HepG2 (cell line): ENCODE results near the gene VCP. TPM values are rescaled to one million over a fixed set of nuclear protein-coding genes. Genes with fewer than 3 reads are reported as not detected.
A peak's percentile ranks its signal among the peaks of the same experiment; 100 is the strongest.

Experiments
- CREM ChIP-seq, 2 experiments: sonication (generic) in 1 of 2; formaldehyde crosslinking in 1 of 2; IDR thresholded peaks; 2 replicates each; pipeline versions ENCODE4 v1.4.0 to v1.6.1; 2016 to 2020; ENCODE audit warnings: antibody characterized with exemption in 1 of 2, mild to moderate bottlenecking in 1 of 2, missing genetic modification reagents in 1 of 2
- ELF1 ChIP-seq: sonication (generic); formaldehyde crosslinking; IDR thresholded peaks from 2 replicates; pipeline ENCODE4 v1.4.0; 2020; ENCODE audit warnings: missing genetic modification reagents
- HINFP ChIP-seq: sonication (generic); formaldehyde crosslinking; IDR thresholded peaks from 2 replicates; pipeline ENCODE4 v1.4.0; 2020; ENCODE audit warnings: low read depth, mild to moderate bottlenecking, missing genetic modification reagents
- KDM5B ChIP-seq: sonication (generic); formaldehyde crosslinking; IDR thresholded peaks from 2 replicates; pipeline ENCODE4 v1.4.0; 2020; ENCODE audit warnings: missing genetic modification reagents, mild to moderate bottlenecking, borderline replicate concordance
- MYC ChIP-seq: sonication (generic); formaldehyde crosslinking; IDR thresholded peaks from 2 replicates; pipeline ENCODE4 v1.9.0; 2021; ENCODE audit warnings: missing genetic modification reagents, borderline replicate concordance
- NFYB ChIP-seq: sonication (generic); formaldehyde crosslinking; IDR thresholded peaks from 2 replicates; pipeline ENCODE4 v1.4.0; 2020; ENCODE audit warnings: missing genetic modification reagents
- SAP130 ChIP-seq: IDR thresholded peaks from 2 replicates; pipeline ENCODE4 v1.6.1; 2016; ENCODE audit warnings: low read depth
- SNAI1 ChIP-seq: sonication (generic); formaldehyde crosslinking; IDR thresholded peaks from 2 replicates; pipeline ENCODE4 v1.5.0; 2020; ENCODE audit warnings: mild to moderate bottlenecking, missing genetic modification reagents, borderline replicate concordance
- SNAPC2 ChIP-seq: sonication (generic); formaldehyde crosslinking; IDR thresholded peaks from 2 replicates; pipeline ENCODE4 v1.8.1; 2022; ENCODE audit warnings: mild to moderate bottlenecking, missing genetic modification reagents
- SOX5 ChIP-seq: IDR thresholded peaks from 2 replicates; pipeline ENCODE4 v1.6.1; 2016; ENCODE audit warnings: borderline replicate concordance
- TCF12 ChIP-seq, 2 experiments: fragments of 450-650 bp in 1 of 2; sonication (generic) in 1 of 2; formaldehyde crosslinking in 1 of 2; IDR thresholded peaks; 2 replicates each; pipeline versions ENCODE4 v1.6.1 to v1.8.0; 2017 to 2022; ENCODE audit warnings: antibody characterized with exemption in 1 of 2, mild to moderate bottlenecking in 1 of 2, missing genetic modification reagents in 1 of 2, moderate library complexity in 1 of 2
- TFDP1 ChIP-seq: IDR thresholded peaks from 2 replicates; pipeline ENCODE4 v1.6.1; 2016; ENCODE audit warnings: missing compliant biosample characterization, missing genetic modification reagents, borderline replicate concordance
- ZFP41 ChIP-seq: sonication (generic); formaldehyde crosslinking; IDR thresholded peaks from 2 replicates; pipeline ENCODE4 v1.4.0; 2020; ENCODE audit warnings: mild to moderate bottlenecking, missing genetic modification reagents, borderline replicate concordance
- ZNF30 ChIP-seq: sonication (generic); formaldehyde crosslinking; IDR thresholded peaks from 2 replicates; pipeline ENCODE4 v1.5.0; 2020; ENCODE audit warnings: mild to moderate bottlenecking, missing genetic modification reagents
- ZNF556 ChIP-seq: sonication (generic); formaldehyde crosslinking; IDR thresholded peaks from 2 replicates; pipeline ENCODE4 v1.4.0; 2020; ENCODE audit warnings: mild to moderate bottlenecking, missing genetic modification reagents, borderline replicate concordance
- ZNF713 ChIP-seq: sonication (generic); formaldehyde crosslinking; IDR thresholded peaks from 2 replicates; pipeline ENCODE4 v1.4.0; 2020; ENCODE audit warnings: mild to moderate bottlenecking, missing genetic modification reagents
- polyA plus RNA-seq, 8 experiments: library from polyadenylated mRNA; depleted of rRNA in 3 of 8; stranded (reverse) in 7 of 8; unstranded in 1 of 8; fragments of >200 nt; fragmentation: Illumina TruSeq in 4 of 8; extraction: Trizol in 4 of 8; gene quantifications; 2 replicates each; pipeline versions ENCODE4 v1.2.1 to v1.2.3, GENCODE V29; 2011 to 2016; ENCODE audit warnings: low read depth in 4 of 8, missing spikeins in 1 of 8, mixed read lengths in 1 of 8; ENCODE audit not compliant: insufficient read depth in 1 of 8
- total RNA-seq, 5 experiments: library from RNA; depleted of rRNA; stranded (reverse); fragments of >200 nt; fragmentation: Illumina TruSeq; extraction: Trizol; gene quantifications; 2 replicates each; pipeline ENCODE4 v1.2.3, GENCODE V29; 2016; ENCODE audit warnings: low read depth in 1 of 5
- TF ChIP-seq, protein P1 (sequence below): sonication (generic); formaldehyde crosslinking; conservative IDR thresholded peaks from 2 replicates; pipeline ENCODE4 v1.4.0; 2020; ENCODE audit warnings: missing genetic modification reagents
- TF ChIP-seq, protein P2 (sequence below): fragments of 450-650 bp; IDR thresholded peaks from 2 replicates; pipeline ENCODE4 v1.6.1; 2017
- TF ChIP-seq, protein P3 (sequence below): sonication (generic); formaldehyde crosslinking; IDR thresholded peaks from 2 replicates; pipeline ENCODE4 v1.4.0; 2020; ENCODE audit warnings: missing genetic modification reagents

The VCP gene
- total and polyA plus RNA-seq, 2 of the 13 experiments (the other 11 are each of a cell fraction or from before 2014, with no cell fraction given) = 143 to 391 TPM

- TF ChIP-seq SNAI1 = peak; percentile 90; the same call in 1 of the 2 replicates
- TF ChIP-seq SNAPC2 (CRISPR knock-in tag) = peak; percentile 65
- 0 out of 2 replicates have a peak, but pooled peaks have one; percentile 24 for TF ChIP-seq HINFP (CRISPR knock-in tag)
- TF ChIP-seq, protein P1, sequence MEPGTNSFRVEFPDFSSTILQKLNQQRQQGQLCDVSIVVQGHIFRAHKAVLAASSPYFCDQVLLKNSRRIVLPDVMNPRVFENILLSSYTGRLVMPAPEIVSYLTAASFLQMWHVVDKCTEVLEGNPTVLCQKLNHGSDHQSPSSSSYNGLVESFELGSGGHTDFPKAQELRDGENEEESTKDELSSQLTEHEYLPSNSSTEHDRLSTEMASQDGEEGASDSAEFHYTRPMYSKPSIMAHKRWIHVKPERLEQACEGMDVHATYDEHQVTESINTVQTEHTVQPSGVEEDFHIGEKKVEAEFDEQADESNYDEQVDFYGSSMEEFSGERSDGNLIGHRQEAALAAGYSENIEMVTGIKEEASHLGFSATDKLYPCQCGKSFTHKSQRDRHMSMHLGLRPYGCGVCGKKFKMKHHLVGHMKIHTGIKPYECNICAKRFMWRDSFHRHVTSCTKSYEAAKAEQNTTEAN (CRISPR knock-in tag) = no peak
- TF ChIP-seq, protein P2, sequence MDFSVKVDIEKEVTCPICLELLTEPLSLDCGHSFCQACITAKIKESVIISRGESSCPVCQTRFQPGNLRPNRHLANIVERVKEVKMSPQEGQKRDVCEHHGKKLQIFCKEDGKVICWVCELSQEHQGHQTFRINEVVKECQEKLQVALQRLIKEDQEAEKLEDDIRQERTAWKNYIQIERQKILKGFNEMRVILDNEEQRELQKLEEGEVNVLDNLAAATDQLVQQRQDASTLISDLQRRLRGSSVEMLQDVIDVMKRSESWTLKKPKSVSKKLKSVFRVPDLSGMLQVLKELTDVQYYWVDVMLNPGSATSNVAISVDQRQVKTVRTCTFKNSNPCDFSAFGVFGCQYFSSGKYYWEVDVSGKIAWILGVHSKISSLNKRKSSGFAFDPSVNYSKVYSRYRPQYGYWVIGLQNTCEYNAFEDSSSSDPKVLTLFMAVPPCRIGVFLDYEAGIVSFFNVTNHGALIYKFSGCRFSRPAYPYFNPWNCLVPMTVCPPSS = no peak
- no peak for TF ChIP-seq TCF12 (IDR thresholded peaks at IDR 0.05)
- 0 out of 2 replicates have a peak, but pooled peaks have one; percentile 37 for TF ChIP-seq TCF12 (CRISPR knock-in tag; IDR thresholded peaks at IDR 0.05)
- peak; percentile 27; the same call in 1 of the 2 replicates for TF ChIP-seq ELF1 (CRISPR knock-in tag)
- TF ChIP-seq ZNF713 (CRISPR knock-in tag) = no peak
- TF ChIP-seq SAP130 (CRISPR knock-in tag) = peak; percentile 81
- TF ChIP-seq, protein P3, sequence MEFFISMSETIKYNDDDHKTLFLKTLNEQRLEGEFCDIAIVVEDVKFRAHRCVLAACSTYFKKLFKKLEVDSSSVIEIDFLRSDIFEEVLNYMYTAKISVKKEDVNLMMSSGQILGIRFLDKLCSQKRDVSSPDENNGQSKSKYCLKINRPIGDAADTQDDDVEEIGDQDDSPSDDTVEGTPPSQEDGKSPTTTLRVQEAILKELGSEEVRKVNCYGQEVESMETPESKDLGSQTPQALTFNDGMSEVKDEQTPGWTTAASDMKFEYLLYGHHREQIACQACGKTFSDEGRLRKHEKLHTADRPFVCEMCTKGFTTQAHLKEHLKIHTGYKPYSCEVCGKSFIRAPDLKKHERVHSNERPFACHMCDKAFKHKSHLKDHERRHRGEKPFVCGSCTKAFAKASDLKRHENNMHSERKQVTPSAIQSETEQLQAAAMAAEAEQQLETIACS = peak; percentile 88
- peak; percentile 82 for TF ChIP-seq KDM5B
- TF ChIP-seq CREM (IDR thresholded peaks at IDR 0.05) = no peak
- TF ChIP-seq CREM (CRISPR knock-in tag; IDR thresholded peaks at IDR 0.05) = no peak
- peak; percentile 21; the same call in 1 of the 2 replicates for TF ChIP-seq TFDP1 (CRISPR knock-in tag)
- peak; percentile 68 for TF ChIP-seq MYC (CRISPR knock-in tag)
- TF ChIP-seq ZNF556 (CRISPR knock-in tag) = 0 out of 2 replicates have a peak, but pooled peaks have one; percentile 84
- peak; percentile 70 for TF ChIP-seq NFYB (CRISPR knock-in tag)
- TF ChIP-seq SOX5 (CRISPR knock-in tag) = 0 out of 2 replicates have a peak, but pooled peaks have one; percentile 30
- TF ChIP-seq ZFP41 (CRISPR knock-in tag) = no peak
- TF ChIP-seq ZNF30 (CRISPR knock-in tag) = peak; percentile 69; the same call in 1 of the 2 replicates
These were observed 488 bp downstream of the VCP start (continued) for GRCh38 chr9:35071814-35072460.
